Camera-type eye (tissue), 1 donor: ENCODE results near the gene STK38. TPM values are rescaled to one million over a fixed set of nuclear protein-coding genes. Genes with fewer than 3 reads are reported as not detected.

Experiments
- total RNA-seq: library from RNA; depleted of rRNA; stranded (reverse); fragments of >200 nt; gene quantifications from one replicate; pipeline ENCODE4 v1.2.3, GENCODE V29; 2014

STK38 gene
- 27.3 TPM for total RNA-seq

DNA sequence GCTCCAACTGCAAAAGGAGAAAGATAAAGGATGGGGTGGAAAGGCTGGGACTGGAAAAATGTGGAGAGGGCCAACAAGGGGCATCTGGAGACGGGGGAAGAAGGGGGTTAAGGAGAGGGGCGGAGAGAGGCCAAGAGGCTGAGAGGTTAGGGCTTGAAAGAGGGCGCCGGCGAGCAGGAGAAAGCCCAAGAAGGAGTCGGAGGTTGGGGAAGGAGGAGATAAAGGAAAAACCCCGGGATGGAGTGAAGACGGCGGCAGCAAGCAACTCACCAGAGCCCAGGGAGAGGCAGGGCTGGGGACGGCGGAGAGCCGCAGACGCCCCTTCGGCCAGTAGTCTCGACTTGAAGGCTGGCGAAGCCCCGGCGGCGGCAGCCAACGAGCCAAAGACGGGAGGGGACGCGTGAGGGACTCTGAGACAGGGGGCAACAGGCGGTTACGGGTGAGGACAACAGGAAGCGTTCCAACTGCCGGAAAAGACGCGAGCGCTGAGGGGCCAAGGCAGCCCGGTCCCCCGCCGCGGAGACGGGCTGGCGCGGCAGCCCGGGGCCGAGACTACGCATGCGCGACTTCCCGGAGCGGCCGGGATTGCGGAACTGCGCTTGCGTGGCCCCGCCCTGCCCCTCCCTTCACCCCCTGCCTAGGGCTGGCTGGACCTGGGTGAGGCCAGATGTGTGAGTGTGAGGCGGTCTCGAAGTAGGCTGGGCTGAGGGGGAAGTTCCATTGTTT lies at the start of gene STK38:
STK38 (minus strand) TSS at position 560 of the 726 bp plus-strand sequence. CDS start 7,277 bp downstream, outside the sequence.

DNA sequence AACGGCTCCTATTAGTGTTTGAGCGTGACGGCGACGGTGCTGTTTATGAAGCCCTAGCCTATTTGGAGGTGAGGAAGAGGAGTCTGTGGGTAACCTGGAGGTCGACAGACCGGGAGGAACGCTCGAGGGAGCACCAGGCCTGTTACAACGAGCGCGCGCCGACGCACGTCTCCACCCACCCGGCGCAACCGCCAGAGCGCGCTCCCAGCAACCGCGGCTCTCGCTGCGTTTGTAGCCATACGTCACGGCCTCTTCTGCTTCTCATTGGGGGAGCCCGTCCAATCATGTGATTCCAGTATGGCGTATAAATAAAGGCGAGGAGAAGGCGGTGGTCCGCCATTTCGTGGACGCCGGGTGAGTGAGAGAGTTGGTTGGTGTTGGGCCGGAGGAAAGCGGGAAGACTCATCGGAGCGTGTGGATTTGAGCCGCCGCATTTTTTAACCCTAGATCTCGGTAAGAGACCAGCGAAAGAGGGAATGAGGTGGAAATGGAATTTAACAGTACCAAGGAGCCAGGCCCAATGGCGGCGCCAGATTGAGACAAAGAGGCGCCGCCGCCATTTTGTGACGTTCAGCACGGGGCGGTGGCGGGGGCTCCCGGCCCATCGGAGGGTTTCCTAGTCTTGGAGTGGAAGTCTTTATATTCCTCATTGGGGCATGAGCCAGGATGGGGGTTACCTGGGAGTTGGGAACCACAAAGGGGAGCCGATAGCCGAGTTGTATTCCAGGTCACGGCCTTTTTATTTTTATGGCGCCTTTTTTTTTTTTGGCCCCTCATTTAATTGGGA lies 46.9 kb upstream of the STK38 start, which contains the start of gene SRSF3:
SRSF3 (plus strand) TSS at position 334 of the 787 bp plus-strand sequence. CDS start 2,401 bp downstream, outside the sequence.

Other genes starting within 250 kb of the STK38 start
- 0.11 TPM for gene BNIP5, start 210.6 kb downstream of the STK38 start, total RNA-seq
- 0.38 TPM for gene ETV7, start 159.8 kb downstream of the STK38 start, total RNA-seq
- gene PXT1, start 104.6 kb downstream of the STK38 start, total RNA-seq: not detected
- 73.7 TPM for gene KCTD20, start 104.5 kb downstream of the STK38 start, total RNA-seq
- gene SRSF3, start 46.9 kb upstream of the STK38 start, total RNA-seq: 254 TPM
- 24.5 TPM for gene CDKN1A, start 131.2 kb upstream of the STK38 start, total RNA-seq
- 0.33 TPM for gene RAB44, start 150.3 kb upstream of the STK38 start, total RNA-seq